ENCODE measurements around the gene DHODH.
"Not testable (repeated sequence)": the region's sequence is repeated elsewhere in the genome, so short reads cannot be mapped to it uniquely, and the experiment has no call there.

DHODH gene

GRCh38 chr16:72049110-72049509, 40.6 kb downstream of the DHODH start:
- no peak for DNase-seq (ENCODE audit: low read depth)
- in situ Hi-C loops (cut with HindIII; ENCODE audit: low sequenced_read_pairs) = no loop called here
- no peak overlapping the region for H3K4me3 ChIP-seq (ENCODE audit: low read depth, low read length)
- TF ChIP-seq, protein P1, sequence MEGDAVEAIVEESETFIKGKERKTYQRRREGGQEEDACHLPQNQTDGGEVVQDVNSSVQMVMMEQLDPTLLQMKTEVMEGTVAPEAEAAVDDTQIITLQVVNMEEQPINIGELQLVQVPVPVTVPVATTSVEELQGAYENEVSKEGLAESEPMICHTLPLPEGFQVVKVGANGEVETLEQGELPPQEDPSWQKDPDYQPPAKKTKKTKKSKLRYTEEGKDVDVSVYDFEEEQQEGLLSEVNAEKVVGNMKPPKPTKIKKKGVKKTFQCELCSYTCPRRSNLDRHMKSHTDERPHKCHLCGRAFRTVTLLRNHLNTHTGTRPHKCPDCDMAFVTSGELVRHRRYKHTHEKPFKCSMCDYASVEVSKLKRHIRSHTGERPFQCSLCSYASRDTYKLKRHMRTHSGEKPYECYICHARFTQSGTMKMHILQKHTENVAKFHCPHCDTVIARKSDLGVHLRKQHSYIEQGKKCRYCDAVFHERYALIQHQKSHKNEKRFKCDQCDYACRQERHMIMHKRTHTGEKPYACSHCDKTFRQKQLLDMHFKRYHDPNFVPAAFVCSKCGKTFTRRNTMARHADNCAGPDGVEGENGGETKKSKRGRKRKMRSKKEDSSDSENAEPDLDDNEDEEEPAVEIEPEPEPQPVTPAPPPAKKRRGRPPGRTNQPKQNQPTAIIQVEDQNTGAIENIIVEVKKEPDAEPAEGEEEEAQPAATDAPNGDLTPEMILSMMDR (IDR thresholded peaks at IDR 0.05; ENCODE audit: low read depth, low read length, missing control alignments) = no peak

- in situ Hi-C loops (cut with HindIII; ENCODE audit: low sequenced_read_pairs) = no loop called here
- no peak for DNase-seq (ENCODE audit: low read depth)
- TF ChIP-seq, protein P1 (IDR thresholded peaks at IDR 0.05; ENCODE audit: low read depth, low read length, missing control alignments) = no peak
- H3K4me3 ChIP-seq (ENCODE audit: low read depth, low read length) = no peak overlapping the region
Observed at GRCh38 chr16:72050769-72051464, 42.4 kb downstream of the DHODH start.

- H3K4me3 ChIP-seq (ENCODE audit: low read depth, low read length) = no peak overlapping the region
- TF ChIP-seq, protein P1 (IDR thresholded peaks at IDR 0.05; ENCODE audit: low read depth, low read length, missing control alignments) = no peak
- no peak for DNase-seq (ENCODE audit: low read depth)
- in situ Hi-C loops (cut with HindIII; ENCODE audit: low sequenced_read_pairs) = no loop called here
Observed at GRCh38 chr16:72051818-72052217, 43.3 kb downstream of the DHODH start.

DNA sequence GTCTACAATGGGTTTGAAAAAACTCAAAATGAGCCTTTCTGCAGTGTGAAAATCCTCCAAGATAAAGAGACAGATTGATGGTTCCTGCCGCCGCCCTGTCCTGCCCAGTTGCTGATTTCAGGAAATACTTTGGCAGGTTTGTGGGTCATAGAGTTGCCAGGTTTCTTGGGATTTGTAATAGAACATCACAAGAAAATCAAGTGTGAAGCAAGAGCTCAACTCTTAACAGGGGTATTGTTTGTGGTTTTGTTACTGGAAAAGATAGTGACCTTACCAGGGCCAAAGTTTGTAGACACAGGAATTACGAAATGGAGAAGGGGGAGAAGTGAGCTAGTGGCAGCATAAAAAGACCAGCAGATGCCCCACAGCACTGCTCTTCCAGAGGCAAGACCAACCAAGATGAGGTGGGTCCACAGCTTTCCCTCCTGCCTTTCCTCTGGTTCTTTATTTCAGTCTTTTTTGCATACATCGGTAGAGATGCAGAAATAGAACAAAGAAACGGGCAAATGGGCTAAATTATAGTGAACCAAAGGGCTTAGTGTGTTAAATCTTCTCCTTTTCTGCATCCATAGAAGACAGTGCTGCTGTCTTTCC, 45.8 kb downstream of the DHODH start, which contains the start of gene HP:
Gene HP (plus strand): TSS at position 252 of the 594 bp plus-strand sequence. CDS start 148 bp downstream, at position 400.
- in situ Hi-C loops (cut with HindIII; ENCODE audit: low sequenced_read_pairs); H3K4me3 ChIP-seq (ENCODE audit: low read depth, low read length); DNase-seq (ENCODE audit: low read depth): not testable (repeated sequence)

DNA sequence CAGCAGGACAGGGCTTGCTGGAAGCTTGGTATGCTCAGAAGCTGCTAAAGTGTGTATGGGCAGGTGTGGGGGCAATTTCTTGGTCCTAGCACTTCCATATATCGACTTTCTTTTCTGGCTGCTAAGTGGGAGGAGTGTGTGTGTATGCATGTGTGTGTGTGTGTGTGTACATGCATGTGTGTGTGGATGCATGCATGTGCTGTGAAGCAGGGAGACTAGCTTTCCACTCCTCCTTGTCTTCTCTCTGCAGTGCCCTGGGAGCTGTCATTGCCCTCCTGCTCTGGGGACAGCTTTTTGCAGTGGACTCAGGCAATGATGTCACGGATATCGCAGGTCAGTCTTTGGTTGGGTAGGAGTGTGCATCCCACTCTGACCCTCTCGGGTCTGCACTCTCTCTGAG, 47.4 kb downstream of the DHODH start:
- DNase-seq (ENCODE audit: low read depth) = no peak
- H3K4me3 ChIP-seq (ENCODE audit: low read depth, low read length) = no peak overlapping the region
- in situ Hi-C loops (cut with HindIII; ENCODE audit: low sequenced_read_pairs) = no loop called here
- TF ChIP-seq, protein P1 (IDR thresholded peaks at IDR 0.05; ENCODE audit: low read depth, low read length, missing control alignments) = no peak

GRCh38 chr16:72057313-72057712, 48.8 kb downstream of the DHODH start:
- H3K4me3 ChIP-seq (ENCODE audit: low read depth, low read length); in situ Hi-C loops (cut with HindIII; ENCODE audit: low sequenced_read_pairs); DNase-seq (ENCODE audit: low read depth): not testable (repeated sequence)

- DNase-seq (ENCODE audit: low read depth); H3K4me3 ChIP-seq (ENCODE audit: low read depth, low read length); in situ Hi-C loops (cut with HindIII; ENCODE audit: low sequenced_read_pairs): not testable (repeated sequence)
Observed at GRCh38 chr16:72059060-72059459, 50.5 kb downstream of the DHODH start.

DNA sequence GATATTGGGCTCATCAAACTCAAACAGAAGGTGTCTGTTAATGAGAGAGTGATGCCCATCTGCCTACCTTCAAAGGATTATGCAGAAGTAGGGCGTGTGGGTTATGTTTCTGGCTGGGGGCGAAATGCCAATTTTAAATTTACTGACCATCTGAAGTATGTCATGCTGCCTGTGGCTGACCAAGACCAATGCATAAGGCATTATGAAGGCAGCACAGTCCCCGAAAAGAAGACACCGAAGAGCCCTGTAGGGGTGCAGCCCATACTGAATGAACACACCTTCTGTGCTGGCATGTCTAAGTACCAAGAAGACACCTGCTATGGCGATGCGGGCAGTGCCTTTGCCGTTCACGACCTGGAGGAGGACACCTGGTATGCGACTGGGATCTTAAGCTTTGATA, 51.9 kb downstream of the DHODH start:
- H3K4me3 ChIP-seq (ENCODE audit: low read depth, low read length) = no peak overlapping the region
- TF ChIP-seq, protein P1 (IDR thresholded peaks at IDR 0.05; ENCODE audit: low read depth, low read length, missing control alignments) = no peak
- in situ Hi-C loops (cut with HindIII; ENCODE audit: low sequenced_read_pairs) = no loop called here
- DNase-seq (ENCODE audit: low read depth) = no peak

Data from astrocyte of the cerebellum (primary cell).